Ureter (tissue), 1 donor: Measurements from ENCODE around the gene SBF2. TPM values are rescaled to one million over a fixed set of nuclear protein-coding genes. Genes with fewer than 3 reads are reported as not detected.
"Not testable (repeated sequence)": the region's sequence is repeated elsewhere in the genome, so short reads cannot be mapped to it uniquely, and the experiment has no call there.

Source experiments
- DNase-seq: peaks from one replicate; pipeline ENCODE4 v3.0.0-alpha.2; 2020; ENCODE audit warnings: low spot score
- total RNA-seq: library from RNA; stranded (reverse); gene quantifications from one replicate; pipeline ENCODE4 v1.2.4, GENCODE V29; 2023
- donor health status: DM: yes; HTN: yes; CAD: no.

The SBF2 gene
- total RNA-seq, 1 donor from 2014 or later: 90.7 TPM

DNA sequence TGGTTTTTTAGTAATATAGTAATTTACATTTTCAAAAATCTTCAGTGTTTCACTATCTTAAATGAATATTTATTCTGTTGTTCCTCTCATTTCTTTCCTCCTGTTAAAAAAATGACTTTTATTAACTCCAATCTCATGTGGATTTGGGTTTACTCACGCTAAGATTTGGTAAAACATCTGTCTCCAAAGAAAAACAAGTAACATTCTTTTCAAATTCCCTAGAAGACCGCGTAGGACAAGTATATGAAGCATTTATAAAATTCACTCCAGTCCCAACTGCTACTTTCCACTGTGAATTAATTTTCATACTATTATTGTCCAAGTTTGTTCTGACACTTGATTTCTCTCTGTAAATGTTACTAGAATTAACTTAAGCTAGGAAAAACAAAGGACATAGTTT lies 26.2 kb downstream of the SBF2 start:
- no peak for DNase-seq

- no peak for DNase-seq
Observed at GRCh38 chr11:10265936-10266335, 28.1 kb downstream of the SBF2 start.

DNA sequence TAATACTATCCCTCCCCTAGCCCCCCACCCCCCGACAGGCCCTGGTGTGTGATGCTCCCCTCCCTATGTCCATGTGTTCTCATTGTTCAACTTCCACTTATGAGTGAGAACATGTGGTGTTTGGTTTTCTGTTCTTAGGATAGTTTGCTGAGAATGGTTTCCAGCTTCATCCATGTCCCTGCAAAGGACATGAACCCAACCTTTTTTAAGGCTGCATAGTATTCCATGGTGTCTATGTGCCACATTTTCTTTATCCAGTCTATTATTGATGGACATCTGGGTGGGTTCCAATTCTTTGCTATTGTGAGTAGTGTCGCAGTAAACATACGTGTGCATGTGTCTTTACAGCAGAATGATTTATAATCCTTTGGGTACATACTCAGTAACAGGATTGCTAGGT lies 29.3 kb downstream of the SBF2 start:
- not testable (repeated sequence) for DNase-seq

- no peak for DNase-seq
Observed at GRCh38 chr11:10263929-10264328, 30.1 kb downstream of the SBF2 start.

- no peak for DNase-seq
Observed at GRCh38 chr11:10261821-10262220, 32.2 kb downstream of the SBF2 start.

DNA sequence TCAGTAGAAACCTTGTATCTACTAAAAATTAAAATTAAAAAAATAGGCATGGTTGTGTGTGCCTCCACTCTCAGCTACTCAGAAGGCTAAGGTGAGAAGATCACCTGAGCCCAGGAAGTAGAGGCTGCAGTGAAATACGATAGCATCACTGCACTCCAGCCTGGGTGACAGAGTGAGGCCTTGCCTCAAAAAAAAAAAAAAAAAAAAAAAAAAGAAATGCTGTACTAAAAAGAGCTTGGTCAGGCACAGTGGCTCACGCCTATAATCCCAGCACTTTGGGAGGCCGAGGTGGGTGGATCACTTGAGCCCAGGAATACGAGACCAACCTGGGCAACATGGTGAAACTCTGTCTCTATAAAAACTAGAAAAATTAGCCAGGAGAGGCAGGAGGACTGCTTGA lies 36.5 kb downstream of the SBF2 start:
- no peak for DNase-seq

DNA sequence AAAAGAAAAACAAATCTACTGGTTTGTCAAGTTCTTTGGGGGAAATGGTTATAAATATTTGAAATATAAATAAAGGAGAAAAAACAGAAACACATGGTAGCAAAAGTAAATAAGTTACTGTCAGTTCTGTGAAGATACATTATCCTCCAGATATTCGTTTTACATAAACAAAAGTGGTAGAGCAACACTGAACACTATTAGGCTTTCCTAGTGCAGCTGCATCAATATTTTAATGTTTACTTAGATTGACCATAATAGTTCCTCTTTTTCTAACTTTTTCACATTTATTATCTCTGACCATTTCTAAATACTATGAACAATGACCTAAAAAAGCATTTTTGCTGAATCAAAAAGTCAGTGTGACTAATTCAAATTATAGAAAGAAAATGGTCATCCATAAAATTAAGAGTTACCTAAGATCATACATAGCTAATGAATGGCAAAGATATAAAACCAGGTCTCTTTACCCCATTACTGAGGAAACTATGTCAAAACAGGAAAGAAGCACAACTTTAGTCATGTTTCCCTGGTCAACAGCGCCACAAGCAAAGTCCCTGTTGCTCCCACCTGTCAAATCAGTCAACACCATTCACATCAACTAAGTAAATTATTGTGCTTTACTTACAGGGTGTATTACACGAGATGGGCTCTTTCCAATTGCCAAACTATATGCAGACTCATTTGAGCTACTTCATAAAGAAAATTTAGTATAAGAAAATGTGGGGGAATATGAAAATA lies 38.5 kb downstream of the SBF2 start:
- DNase-seq: no peak

DNA sequence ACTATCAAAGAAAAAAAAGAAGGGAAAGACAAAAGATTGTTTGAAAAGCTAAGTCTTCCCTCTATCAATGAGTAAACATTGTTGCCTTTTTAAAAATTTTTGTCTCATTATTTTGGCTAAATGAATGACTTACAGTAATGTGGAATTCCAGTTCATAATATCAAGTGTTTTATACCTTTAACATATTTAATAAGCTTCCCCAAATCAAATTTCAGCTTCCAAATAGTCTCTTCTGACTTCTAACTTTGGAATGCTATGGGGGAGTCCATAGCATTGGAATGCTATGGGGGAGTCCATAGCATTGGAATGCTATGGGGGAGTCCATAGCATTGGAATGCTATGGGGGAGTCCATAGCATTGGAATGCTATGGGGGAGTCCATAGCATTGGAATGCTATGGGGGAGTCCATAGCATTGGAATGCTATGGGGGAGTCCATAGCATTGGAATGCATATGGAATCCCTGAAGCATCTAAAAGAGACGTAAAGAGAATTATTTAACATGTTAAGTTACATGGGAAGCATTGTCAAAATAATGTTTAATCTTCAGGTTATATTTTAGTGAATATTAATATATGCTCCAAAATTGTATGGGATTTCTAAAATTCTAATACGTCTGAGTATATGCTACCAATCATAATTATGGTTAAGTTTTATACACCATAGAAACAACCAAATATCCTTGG lies 44.4 kb downstream of the SBF2 start:
- DNase-seq: not testable (repeated sequence)

DNA sequence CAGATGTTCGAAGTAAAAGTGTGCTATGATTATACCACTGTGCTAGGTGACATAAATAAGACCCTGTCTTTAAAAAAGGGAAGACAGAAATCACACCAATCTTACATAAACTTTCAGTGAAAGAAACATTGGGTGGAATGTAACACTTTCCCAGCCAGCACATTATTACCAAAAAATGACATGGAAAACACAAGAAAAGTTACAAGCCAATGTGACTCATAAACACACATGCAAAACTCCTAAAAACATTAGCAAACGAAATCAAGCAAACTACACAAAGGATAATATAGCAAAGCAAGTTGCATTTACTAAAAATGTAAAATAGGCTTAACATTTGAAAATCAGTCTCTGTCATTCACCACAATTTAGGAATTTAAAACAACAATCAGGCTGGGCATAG lies 47.0 kb downstream of the SBF2 start:
- no peak for DNase-seq

DNA sequence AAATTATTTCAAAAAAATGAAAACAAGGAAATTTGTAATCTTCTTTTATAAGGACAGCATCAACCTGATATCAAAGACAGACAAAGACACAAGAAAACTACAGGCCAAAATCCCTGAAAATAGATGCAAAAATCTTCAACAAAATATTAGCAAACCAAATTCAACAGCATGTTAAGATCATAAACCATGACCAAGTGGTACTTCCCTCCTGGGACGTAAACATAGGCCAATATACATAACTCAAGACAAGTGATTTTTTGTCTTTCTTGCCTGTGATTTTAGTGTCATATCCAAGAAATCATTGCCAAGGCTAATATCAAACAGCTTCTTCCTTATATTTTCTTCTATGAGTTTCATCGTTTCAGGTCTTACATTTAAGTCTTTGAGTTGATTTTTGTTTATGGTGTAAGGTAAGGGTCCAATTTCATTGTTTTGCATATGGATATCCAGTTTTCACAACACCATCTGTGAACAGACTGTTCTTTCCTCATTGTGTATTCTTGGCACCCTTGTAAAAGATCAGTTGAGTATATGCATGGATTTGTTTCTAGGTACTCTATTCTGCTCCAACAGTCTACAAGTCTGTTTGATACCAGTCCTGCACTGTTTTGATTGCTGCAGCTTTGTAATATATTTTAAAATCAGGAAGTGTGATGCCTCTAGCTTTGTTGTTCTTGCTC lies 50.0 kb downstream of the SBF2 start:
- no peak for DNase-seq

DNA sequence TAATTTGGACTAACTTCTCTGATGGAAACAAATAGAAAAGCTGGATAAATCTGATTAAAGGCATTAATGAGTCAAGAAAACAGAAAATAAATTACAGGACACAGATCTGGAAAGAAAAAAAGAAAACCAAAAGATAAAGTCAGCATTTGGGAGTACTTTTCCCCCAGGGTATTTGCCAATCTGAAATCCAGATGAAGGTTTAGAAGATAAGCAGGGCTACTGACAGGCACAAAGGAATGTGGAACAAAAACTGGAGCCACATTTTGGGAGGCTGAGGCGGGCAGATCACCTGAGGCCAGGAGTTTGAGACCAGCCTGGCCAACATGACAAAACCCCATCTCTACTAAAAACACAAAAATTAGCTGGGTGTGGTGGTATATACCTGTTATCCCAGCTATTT lies 57.2 kb downstream of the SBF2 start:
- DNase-seq: no peak

GRCh38 chr11:10233581-10233980 lies 60.4 kb downstream of the SBF2 start:
- DNase-seq: no peak

DNA sequence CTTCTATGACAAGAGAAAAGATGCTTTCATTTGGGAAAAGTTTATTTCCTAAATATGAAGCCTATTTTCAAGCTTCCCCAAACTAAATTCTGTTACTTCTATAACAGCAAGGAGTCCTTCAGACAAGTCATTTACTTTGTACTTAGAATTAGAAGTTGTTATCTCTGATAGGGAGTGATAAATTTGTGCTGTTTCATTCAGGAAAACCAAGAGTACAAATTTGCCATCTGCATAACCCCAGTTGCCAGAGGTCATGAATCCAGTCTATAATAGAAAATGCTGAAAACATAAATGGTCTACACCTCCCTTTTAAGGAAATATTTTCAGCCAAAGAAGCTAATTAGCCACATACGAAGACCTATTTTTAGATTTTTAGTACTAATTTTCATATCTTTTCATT lies 61.3 kb downstream of the SBF2 start:
- no peak for DNase-seq

DNA sequence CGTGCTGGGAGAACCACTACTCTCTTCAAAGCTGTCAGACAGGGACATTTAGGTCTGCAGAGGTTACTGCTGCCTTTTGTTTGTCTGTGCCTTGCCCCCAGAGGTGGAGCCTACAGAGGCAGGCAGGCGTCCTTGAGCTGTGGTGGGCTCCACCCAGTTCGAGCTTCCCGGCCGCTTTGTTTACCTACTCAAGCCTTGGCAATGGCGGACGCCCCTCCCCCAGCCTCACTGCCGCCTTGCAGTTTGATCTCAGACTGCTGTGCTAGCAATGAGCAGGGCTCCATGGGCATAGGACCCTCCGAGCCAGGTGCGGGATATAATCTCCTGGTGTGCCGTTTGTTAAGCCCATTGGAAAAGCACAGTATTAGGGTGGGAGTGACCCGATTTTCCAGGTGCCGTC lies 62.2 kb downstream of the SBF2 start:
- DNase-seq: not testable (repeated sequence)

GRCh38 chr11:10225553-10225952 lies 68.5 kb downstream of the SBF2 start:
- no peak for DNase-seq

DNA sequence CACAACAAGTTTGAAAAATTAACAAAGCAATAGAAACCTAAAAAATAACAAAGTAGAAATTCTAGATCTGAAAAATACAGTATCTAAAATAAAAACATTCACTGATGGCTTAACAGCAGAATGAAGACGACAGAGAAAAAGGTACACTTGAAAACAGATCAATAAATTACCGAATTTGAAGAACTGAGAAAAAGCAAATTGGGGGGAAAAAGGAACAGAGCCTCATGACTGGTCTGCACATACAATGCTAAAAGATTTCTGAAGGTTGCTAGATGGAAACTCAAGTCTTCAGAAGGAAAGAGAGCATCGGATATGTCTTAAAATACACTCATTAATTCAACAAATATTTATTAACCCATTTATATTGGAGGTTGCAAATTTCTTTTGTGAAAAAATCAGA lies 71.6 kb downstream of the SBF2 start:
- DNase-seq: no peak

- DNase-seq: no peak
Observed at GRCh38 chr11:10221342-10221741, 72.7 kb downstream of the SBF2 start.

GRCh38 chr11:10211470-10211869 lies 82.5 kb downstream of the SBF2 start:
- no peak for DNase-seq

DNA sequence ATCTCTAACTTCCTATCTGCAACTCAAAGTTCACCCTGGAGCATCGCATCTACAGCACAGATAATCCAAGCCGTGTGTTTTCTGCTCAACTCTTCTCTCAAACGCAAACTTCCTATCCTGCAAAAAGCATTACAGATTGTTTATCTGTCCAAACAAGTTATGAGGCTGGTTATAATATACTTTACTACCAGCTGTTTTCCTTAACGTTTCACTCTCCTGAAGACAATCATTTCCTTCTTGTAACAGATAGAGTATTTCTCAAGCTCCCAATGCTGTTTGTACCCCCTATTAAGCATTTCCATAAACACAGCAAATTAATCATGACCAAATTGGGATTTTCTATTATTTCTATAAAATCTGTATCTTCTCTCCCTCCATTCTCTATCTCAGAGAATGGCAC lies 84.7 kb downstream of the SBF2 start:
- no peak for DNase-seq

- no peak for DNase-seq
Observed at GRCh38 chr11:10208131-10208575, 85.9 kb downstream of the SBF2 start.

- DNase-seq: no peak
Observed at GRCh38 chr11:10205928-10206327, 88.1 kb downstream of the SBF2 start.

DNA sequence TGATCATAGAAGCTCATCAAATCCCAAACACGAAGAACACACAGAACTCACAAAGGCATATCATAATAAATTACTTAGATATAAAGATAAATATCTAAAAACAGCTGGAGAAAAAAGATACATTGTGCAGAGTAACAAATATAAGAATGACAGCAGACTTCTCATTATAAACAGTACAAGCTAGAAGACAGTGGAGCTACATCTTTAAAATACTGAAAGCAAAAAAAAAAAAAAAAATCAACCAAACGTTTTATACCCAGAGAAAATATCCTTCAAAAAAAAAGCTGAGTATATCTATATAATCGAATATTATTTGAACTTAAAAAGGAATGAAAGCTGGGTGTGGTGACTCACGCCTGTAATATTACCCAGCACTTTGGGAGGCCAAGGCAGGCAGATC lies 90.0 kb downstream of the SBF2 start:
- no peak for DNase-seq

- no peak for DNase-seq
Observed at GRCh38 chr11:10201343-10201742, 92.7 kb downstream of the SBF2 start.
